Body of pancreas (tissue), 4 donors: ENCODE data around the gene SMIM13. TPM values are rescaled to one million over a fixed set of nuclear protein-coding genes. Genes with fewer than 3 reads are reported as not detected.

Source experiments
- ATAC-seq: fragments of 150-250 bp; one replicate; pipeline ENCODE4 v1.9.1; 2016
- DNase-seq, 4 donors: peaks; one replicate each; pipeline ENCODE4 v3.0.0-alpha.2; 2019
- H3K27ac ChIP-seq, 4 donors: fragments of 200-600 bp; sonication (generic); 1 replicate in 3 of 4; 2 replicates in 1 of 4; pipeline versions ENCODE4 v1.5.1 to v1.6.1; 2016 to 2019; ENCODE audit warnings: mild to moderate bottlenecking in 1 of 4, mixed read lengths in 1 of 4, moderate library complexity in 1 of 4
- H3K27me3 ChIP-seq, 2 donors: fragments of 200-600 bp; sonication (generic); one replicate each; pipeline ENCODE4 v1.6.0; 2016; ENCODE audit warnings: mild to moderate bottlenecking in 1 of 2
- H3K36me3 ChIP-seq, 2 donors: fragments of 200-600 bp; sonication (generic); replicated peaks in 1 of 2; 2 replicates each; pipeline ENCODE4 v1.5.1; 2016; ENCODE audit warnings: low read depth in 2 of 2; ENCODE audit not compliant: insufficient read depth in 1 of 2
- H3K4me1 ChIP-seq: fragments of 200-600 bp; sonication (generic); one replicate; pipeline ENCODE4 v1.6.0; 2016
- H3K4me3 ChIP-seq, 2 donors: fragments of 200-600 bp; sonication (generic); 1 replicate in 1 of 2; 2 replicates in 1 of 2; pipeline ENCODE4 v1.5.1; 2016 to 2019
- H3K9me3 ChIP-seq, 3 donors: fragments of 200-600 bp; sonication (generic); 1 replicate in 2 of 3; 2 replicates in 1 of 3; pipeline ENCODE4 v1.5.1; 2016
- POLR2A ChIP-seq, 3 donors: fragments of 450-650 bp; IDR thresholded peaks; one replicate each; pipeline ENCODE4 v1.6.1; 2016; ENCODE audit warnings: antibody characterized with exemption in 3 of 3, mild to moderate bottlenecking in 2 of 3
- WGBS, 2 donors: methylation state at CpG; one replicate each; pipeline ENCODE4 v1.1.5; 2017; 5-methylcytosine and 5-hydroxymethylcytosine counted together
- intact Hi-C: fragments of 100-400 bp; cut with DNase I; formaldehyde crosslinking; loops from one replicate; pipeline ENCODE4 v1.15.1; 2023
- total RNA-seq, 2 donors: library from RNA; depleted of rRNA; stranded (reverse); fragments of >200 nt; gene quantifications; one replicate each; pipeline ENCODE4 v1.1.0, GENCODE V29; 2016
- TF ChIP-seq, protein P1 (sequence below), 7 experiments: fragments of 450-650 bp in 4 of 7; fragments of 200-600 bp in 3 of 7; sonication (generic) in 3 of 7; IDR thresholded peaks; one replicate each; pipeline ENCODE4 v1.5.1; 2016 to 2019; ENCODE audit warnings: antibody characterized with exemption in 7 of 7

SMIM13 gene
- total RNA-seq, 2 donors from 2014 or later = 4.4 to 5.6 TPM

DNA sequence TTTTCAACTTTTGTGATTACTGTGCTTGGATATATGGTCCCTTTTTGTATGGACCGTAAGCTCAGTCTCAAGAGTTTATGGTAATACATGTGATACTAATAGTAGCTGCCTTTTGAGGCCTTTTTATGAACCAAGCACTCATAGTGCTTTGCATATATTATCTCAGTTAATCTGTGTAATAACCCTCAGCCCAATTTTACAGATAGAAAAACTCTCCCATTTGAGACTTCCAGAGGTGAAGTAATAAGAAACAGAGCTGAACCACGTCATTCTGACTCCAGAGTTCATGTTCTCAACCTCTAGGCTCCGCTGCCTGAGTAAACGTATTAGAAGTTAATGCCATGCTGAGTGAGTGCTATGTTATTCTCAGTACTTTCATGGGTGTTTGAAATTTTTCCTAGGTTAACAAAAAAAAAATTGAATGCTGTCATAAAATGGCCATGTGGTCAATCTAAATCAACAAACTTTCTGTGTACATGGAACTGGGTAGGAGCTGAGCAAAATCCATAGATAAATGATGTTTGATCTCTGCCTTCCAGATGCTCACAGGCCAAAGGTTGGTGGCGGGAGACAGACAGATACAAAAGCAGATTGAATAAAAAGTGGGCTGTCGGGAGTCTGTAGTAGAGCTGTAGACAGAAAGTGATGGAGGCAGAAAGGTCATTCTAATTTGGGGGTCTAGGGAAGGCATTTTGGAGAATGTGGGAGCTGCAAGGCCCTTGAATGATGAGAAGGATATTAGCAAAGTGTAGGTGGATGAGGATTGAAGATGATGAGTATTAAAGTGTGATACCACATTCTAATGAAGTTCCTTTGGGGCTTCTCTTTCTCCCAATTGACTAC is 26.9 kb upstream of the SMIM13 start:
- no peak for DNase-seq
- peaks cover 16% of the 10 kb centered on the region for H3K4me1 ChIP-seq
- WGBS, 2 donors = 88 to 89% methylated on average over 6 of the region's 6 CpGs
- H3K27me3 ChIP-seq = no peaks in the 10 kb centered on the region
- H3K9me3 ChIP-seq = no peaks in the 10 kb centered on the region
- H3K36me3 ChIP-seq = no peaks in the 10 kb centered on the region
- no peak for ATAC-seq
- no peak overlapping the region for H3K4me3 ChIP-seq
- peak overlapping the region in 1 of 4 donors; percentile 46 for H3K27ac ChIP-seq
- intact Hi-C loops = no loop called here
- no peak for TF ChIP-seq POLR2A (IDR thresholded peaks at IDR 0.05)
- TF ChIP-seq, protein P1, sequence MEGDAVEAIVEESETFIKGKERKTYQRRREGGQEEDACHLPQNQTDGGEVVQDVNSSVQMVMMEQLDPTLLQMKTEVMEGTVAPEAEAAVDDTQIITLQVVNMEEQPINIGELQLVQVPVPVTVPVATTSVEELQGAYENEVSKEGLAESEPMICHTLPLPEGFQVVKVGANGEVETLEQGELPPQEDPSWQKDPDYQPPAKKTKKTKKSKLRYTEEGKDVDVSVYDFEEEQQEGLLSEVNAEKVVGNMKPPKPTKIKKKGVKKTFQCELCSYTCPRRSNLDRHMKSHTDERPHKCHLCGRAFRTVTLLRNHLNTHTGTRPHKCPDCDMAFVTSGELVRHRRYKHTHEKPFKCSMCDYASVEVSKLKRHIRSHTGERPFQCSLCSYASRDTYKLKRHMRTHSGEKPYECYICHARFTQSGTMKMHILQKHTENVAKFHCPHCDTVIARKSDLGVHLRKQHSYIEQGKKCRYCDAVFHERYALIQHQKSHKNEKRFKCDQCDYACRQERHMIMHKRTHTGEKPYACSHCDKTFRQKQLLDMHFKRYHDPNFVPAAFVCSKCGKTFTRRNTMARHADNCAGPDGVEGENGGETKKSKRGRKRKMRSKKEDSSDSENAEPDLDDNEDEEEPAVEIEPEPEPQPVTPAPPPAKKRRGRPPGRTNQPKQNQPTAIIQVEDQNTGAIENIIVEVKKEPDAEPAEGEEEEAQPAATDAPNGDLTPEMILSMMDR (IDR thresholded peaks at IDR 0.05) = no peak

DNA sequence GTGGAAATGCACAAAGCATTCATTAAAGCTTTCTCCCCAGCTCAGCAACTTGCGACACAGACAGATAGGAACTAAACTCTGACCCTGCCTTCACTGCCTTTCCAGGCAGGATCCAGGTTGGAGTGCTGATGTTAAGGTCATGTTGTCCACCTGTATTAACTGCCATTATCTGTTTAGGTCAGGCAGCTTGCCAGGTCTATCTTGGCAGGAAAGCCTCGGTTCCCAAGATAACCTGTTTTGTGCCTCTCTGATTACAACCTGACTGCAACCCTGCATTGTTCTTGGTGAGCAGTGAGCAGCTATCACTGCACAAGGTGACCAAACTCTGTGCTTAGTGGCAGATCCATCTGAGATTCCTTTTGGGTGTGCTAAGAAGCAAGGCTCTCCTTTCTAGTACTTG is 26.3 kb upstream of the SMIM13 start:
- no peaks in the 10 kb centered on the region for H3K36me3 ChIP-seq
- no peak for TF ChIP-seq POLR2A (IDR thresholded peaks at IDR 0.05)
- TF ChIP-seq, protein P1 (IDR thresholded peaks at IDR 0.05) = no peak
- WGBS, 2 donors = 5 to 15% methylated on average over 2 of the region's 2 CpGs
- intact Hi-C loops = no loop called here
- DNase-seq (peak; percentile 43 to 59 (median 53)), ATAC-seq (peak; percentile 63)
- no peaks in the 10 kb centered on the region for H3K27me3 ChIP-seq
- peak overlapping the region in 2 of 4 donors; percentile 4 to 46 for H3K27ac ChIP-seq
- no peak overlapping the region for H3K4me3 ChIP-seq
- peaks cover 16% of the 10 kb centered on the region for H3K4me1 ChIP-seq
- H3K9me3 ChIP-seq = no peaks in the 10 kb centered on the region

DNA sequence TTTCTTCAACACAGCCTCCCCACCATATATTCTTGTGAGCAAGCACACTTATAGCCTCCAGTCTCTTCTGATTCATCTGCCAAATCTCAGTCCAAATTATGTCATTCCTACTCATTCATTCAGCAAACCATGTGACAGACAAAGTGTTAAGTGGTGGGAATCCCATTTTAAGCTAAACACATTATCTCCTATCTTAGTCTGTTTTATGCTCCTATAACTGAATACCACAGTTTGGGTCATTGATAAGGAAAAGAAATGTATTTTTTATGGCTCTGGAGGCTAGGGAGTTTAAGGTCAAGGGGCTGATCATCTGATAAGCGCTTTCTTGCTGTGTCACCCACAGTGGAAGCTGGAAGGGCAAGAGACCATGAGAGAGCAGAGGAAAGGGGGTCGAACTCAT is 23.9 kb upstream of the SMIM13 start:
- H3K4me1 ChIP-seq = peaks cover 16% of the 10 kb centered on the region
- DNase-seq (no peak), ATAC-seq (no peak)
- 39 to 61% methylated on average over 2 of the region's 2 CpGs for WGBS, 2 donors
- no peaks in the 10 kb centered on the region for H3K36me3 ChIP-seq
- H3K27me3 ChIP-seq = no peaks in the 10 kb centered on the region
- H3K9me3 ChIP-seq = no peaks in the 10 kb centered on the region
- H3K27ac ChIP-seq = no peak overlapping the region
- no peak overlapping the region for H3K4me3 ChIP-seq
- intact Hi-C loops = loop anchor here (5.0 kb wide), 1 partner anchor 117 kb away; no protein-coding TSS in a partner anchor
- TF ChIP-seq, protein P1 (IDR thresholded peaks at IDR 0.05) = no peak
- TF ChIP-seq POLR2A (IDR thresholded peaks at IDR 0.05) = no peak

DNA sequence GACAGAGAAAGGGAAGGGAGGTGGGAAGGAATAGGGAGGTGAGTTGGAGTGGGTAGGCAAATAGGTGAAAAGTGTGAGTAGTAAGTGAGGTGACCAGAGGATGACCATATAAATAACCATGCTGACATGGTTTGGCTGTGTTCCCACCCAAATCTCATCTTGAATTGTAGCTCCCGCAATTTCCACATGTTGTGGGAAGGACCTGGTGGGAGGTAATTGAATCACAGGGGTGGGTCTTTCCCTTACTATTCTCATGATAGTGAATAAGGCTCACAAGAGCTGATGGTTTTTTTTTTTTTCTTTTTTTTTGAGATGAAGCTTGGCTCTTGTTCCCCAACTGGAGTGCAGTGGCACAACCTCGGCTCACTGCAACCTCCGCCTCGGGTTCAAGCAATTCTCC is 21.5 kb upstream of the SMIM13 start:
- H3K4me3 ChIP-seq = no peak overlapping the region
- no peak for ATAC-seq
- intact Hi-C loops = loop anchor here (5.0 kb wide), 1 partner anchor 120 kb away; no protein-coding TSS in a partner anchor
- no peak for DNase-seq
- no peaks in the 10 kb centered on the region for H3K27me3 ChIP-seq
- 88% methylated on average over 4 of the region's 4 CpGs for WGBS, 2 donors
- H3K36me3 ChIP-seq = no peaks in the 10 kb centered on the region
- TF ChIP-seq, protein P1 (IDR thresholded peaks at IDR 0.05) = no peak
- TF ChIP-seq POLR2A (IDR thresholded peaks at IDR 0.05) = no peak
- peaks cover 12% of the 10 kb centered on the region for H3K4me1 ChIP-seq
- no peak overlapping the region for H3K27ac ChIP-seq
- H3K9me3 ChIP-seq = no peaks in the 10 kb centered on the region
